Heart right ventricle (tissue), 16 donors: ENCODE measurements around the gene AKAP5. TPM values are rescaled to one million over a fixed set of nuclear protein-coding genes. Genes with fewer than 3 reads are reported as not detected.

Source experiments
- ATAC-seq, 8 donors: fragments of 200-7000 bp; cut with Tn5 transposase; one replicate each; pipeline ENCODE4 v1.9.1; 2020; ENCODE audit warnings: mild to moderate bottlenecking in 8 of 8, moderate library complexity in 8 of 8, moderate number of reproducible peaks in 1 of 8
- DNase-seq, 2 donors: peaks; one replicate each; pipeline ENCODE4 v3.0.0-alpha.2; 2020
- H3K27ac ChIP-seq, 10 donors: fragments of 200-600 bp; sonication (generic) in 2 of 10; one replicate each; pipeline versions ENCODE4 v1.5.0 to v1.8.0; 2020 to 2022; ENCODE audit warnings: mild to moderate bottlenecking in 3 of 10
- H3K27me3 ChIP-seq, 7 donors: fragments of 200-600 bp; one replicate each; pipeline ENCODE4 v1.8.0; 2021 to 2022; ENCODE audit warnings: mild to moderate bottlenecking in 2 of 7
- H3K36me3 ChIP-seq, 9 donors: fragments of 200-600 bp; sonication (generic) in 1 of 9; one replicate each; pipeline versions ENCODE4 v1.5.0 to v1.8.0; 2020 to 2022; ENCODE audit warnings: mild to moderate bottlenecking in 2 of 9
- H3K4me1 ChIP-seq, 9 donors: fragments of 200-600 bp; sonication (generic) in 1 of 9; one replicate each; pipeline versions ENCODE4 v1.5.0 to v1.8.0; 2020 to 2022; ENCODE audit warnings: mild to moderate bottlenecking in 4 of 9
- H3K4me3 ChIP-seq, 10 donors: fragments of 200-600 bp; sonication (generic) in 2 of 10; one replicate each; pipeline versions ENCODE4 v1.5.0 to v1.8.0; 2020 to 2022; ENCODE audit warnings: mild to moderate bottlenecking in 7 of 10, moderate library complexity in 2 of 10
- H3K9me3 ChIP-seq, 11 donors: fragments of 200-600 bp in 10 of 11; sonication (generic) in 2 of 11; one replicate each; pipeline versions ENCODE4 v1.5.0 to v1.8.0; 2013 to 2022; ENCODE audit warnings: mild to moderate bottlenecking in 2 of 11, control low read depth in 1 of 11, moderate library complexity in 1 of 11
- WGBS, 2 donors: extraction: QIAGEN DNeasy Blood & Tissue Kit; methylation state at CpG; one replicate each; pipeline ENCODE4 v1.1.7; 2013; ENCODE audit warnings: inconsistent platforms in 1 of 2; 5-methylcytosine and 5-hydroxymethylcytosine counted together
- intact Hi-C, 10 donors: fragments of 100-400 bp; cut with DNase I; formaldehyde crosslinking; loops; one replicate each; pipeline versions ENCODE4 v1.11.1 to v1.14.2; 2022
- polyA plus RNA-seq, 2 donors: library from polyadenylated mRNA; stranded (reverse); fragments of 200-250 nt; gene quantifications; one replicate each; pipeline ENCODE4 v1.2.3, GENCODE V29; 2013
- total RNA-seq, 10 donors: library from RNA; stranded (reverse); fragmentation: NEBNext Ultra II Directional in 3 of 10; extraction: Animal tissue kit (Norgen Biotek cat#: 25700) in 3 of 10; gene quantifications; one replicate each; pipeline versions ENCODE4 v1.2.1 to v1.2.4, GENCODE V29; 2021 to 2023
- TF ChIP-seq, protein P1 (sequence below), 9 donors: fragments of 200-600 bp; sonication (generic) in 2 of 9; IDR thresholded peaks; one replicate each; pipeline versions ENCODE4 v1.5.0 to v1.8.0; 2021 to 2022; ENCODE audit warnings: antibody characterized with exemption in 9 of 9, mild to moderate bottlenecking in 5 of 9, moderate library complexity in 1 of 9
- donor health status: Arrhythmogenic right ventricular cardiomyopathy.
- donor health status: ischemic (EF 13 %, LVEDD 7.1; RV severe dilation, severe dysfunction).
- donor health status: healthy with polysubstance abuse.
- donor health status: DM: no; HTN: yes; CAD: no.
- donor health status: DM: no; HTN: no; CAD: no.
- donor health status: ischemic (EF 25% LVEDD 6.9; RV normal size, moderate dysfunction).
- donor health status: ischemic (EF 25% LVEDD 5.7; RV mildly dilated, moderate dysfunction).
- donor health status: healthy.
- donor health status: DM: yes; HTN: yes; CAD: no.
- donor health status: Ischemic cardiomyopathy.
- donor health status: ischemic (EF 35%, LVEDD 5.7; RV mildly dilated, moderate dysfunction).
- donor health status: nonischemic (EF 11% LVEDD 7.7; RV severe dilation, severe dysfunction).
- donor health status: DM: yes; HTN: yes; CAD: no.
- donor health status: PGD.
- donor health status: ischemic (EF 29% LVEDD 5.4; RV normal size, mild dysfunction).
- donor health status: nonischemic (EF 23%, LVEDD 6.1; RV moderate dilation, normal function).

The AKAP5 gene
- total and polyA plus RNA-seq, 12 donors = 0.07 to 0.51 (median 0.17) TPM

- Histone ChIP-seq H3K27ac (peak overlapping the region in 1 of 10 donors; percentile 8), H3K36me3 (peaks cover 0 to 42% (median under 1%) of the 10 kb centered on the region in 9 donors), H3K27me3 (no peaks in the 10 kb centered on the region), H3K4me3 (no peak overlapping the region), H3K4me1 (peaks cover 0 to 59% (median 26%) of the 10 kb centered on the region in 9 donors), H3K9me3 (no peaks in the 10 kb centered on the region)
- TF ChIP-seq, protein P1, sequence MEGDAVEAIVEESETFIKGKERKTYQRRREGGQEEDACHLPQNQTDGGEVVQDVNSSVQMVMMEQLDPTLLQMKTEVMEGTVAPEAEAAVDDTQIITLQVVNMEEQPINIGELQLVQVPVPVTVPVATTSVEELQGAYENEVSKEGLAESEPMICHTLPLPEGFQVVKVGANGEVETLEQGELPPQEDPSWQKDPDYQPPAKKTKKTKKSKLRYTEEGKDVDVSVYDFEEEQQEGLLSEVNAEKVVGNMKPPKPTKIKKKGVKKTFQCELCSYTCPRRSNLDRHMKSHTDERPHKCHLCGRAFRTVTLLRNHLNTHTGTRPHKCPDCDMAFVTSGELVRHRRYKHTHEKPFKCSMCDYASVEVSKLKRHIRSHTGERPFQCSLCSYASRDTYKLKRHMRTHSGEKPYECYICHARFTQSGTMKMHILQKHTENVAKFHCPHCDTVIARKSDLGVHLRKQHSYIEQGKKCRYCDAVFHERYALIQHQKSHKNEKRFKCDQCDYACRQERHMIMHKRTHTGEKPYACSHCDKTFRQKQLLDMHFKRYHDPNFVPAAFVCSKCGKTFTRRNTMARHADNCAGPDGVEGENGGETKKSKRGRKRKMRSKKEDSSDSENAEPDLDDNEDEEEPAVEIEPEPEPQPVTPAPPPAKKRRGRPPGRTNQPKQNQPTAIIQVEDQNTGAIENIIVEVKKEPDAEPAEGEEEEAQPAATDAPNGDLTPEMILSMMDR (IDR thresholded peaks at IDR 0.05) = no peak
- DNase-seq = no peak
- no peak for ATAC-seq
- intact Hi-C loops = no loop called here
Measured at GRCh38 chr14:64495252-64495651, 30.0 kb downstream of the AKAP5 start.

GRCh38 chr14:64496764-64497163, 31.5 kb downstream of the AKAP5 start:
- intact Hi-C loops = no loop called here
- no peak overlapping the region for H3K4me3 ChIP-seq
- H3K36me3 ChIP-seq = peaks cover 0 to 38% (median 0%) of the 10 kb centered on the region in 9 donors
- peak overlapping the region in 4 of 10 donors; percentile 47 to 78 (median 72) for H3K27ac ChIP-seq
- TF ChIP-seq, protein P1 (IDR thresholded peaks at IDR 0.05) = no peak
- no peaks in the 10 kb centered on the region for H3K9me3 ChIP-seq
- peaks cover 2 to 66% (median 34%) of the 10 kb centered on the region in 9 donors for H3K4me1 ChIP-seq
- ATAC-seq (no peak), DNase-seq (no peak)
- H3K27me3 ChIP-seq = no peaks in the 10 kb centered on the region

DNA sequence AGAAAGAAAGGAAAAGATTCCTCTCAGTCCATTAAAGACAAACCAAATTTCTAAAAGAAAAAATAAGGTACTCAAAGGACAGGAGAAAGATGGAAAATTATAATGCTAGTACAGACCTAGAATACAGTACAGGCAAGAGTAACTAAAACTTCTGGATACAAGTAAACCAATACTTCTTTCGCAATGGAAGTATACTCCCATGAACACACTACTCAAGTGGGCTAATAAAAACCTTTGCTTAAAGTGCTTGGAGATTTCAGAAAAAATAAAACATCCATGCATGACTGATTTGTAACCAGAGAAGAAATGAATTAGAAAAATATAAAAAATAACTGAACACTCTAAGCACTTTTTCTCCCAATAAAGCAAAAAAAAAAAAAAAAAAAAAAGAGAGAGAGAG, 34.8 kb downstream of the AKAP5 start:
- intact Hi-C loops = loop anchor here in 1 of 10 donors (10.0 kb wide), 1 partner anchor 155 kb away; no protein-coding TSS in a partner anchor
- Histone ChIP-seq H3K27me3 (no peaks in the 10 kb centered on the region), H3K4me3 (no peak overlapping the region), H3K9me3 (no peaks in the 10 kb centered on the region), H3K27ac (peak overlapping the region in 5 of 10 donors; percentile 41 to 100 (median 98)), H3K4me1 (peaks cover 5 to 64% (median 34%) of the 10 kb centered on the region in 9 donors), H3K36me3 (peaks cover 0 to 20% (median 0%) of the 10 kb centered on the region in 9 donors)
- DNase-seq (no peak), ATAC-seq (no peak)
- TF ChIP-seq, protein P1 (IDR thresholded peaks at IDR 0.05) = no peak
- WGBS, 2 donors = 91 to 94% methylated on average over 1 of the region's 1 CpG

- WGBS, 2 donors = 40 to 44% methylated on average over 8 of the region's 8 CpGs
- peaks cover 5 to 74% (median 45%) of the 10 kb centered on the region in 9 donors for H3K4me1 ChIP-seq
- TF ChIP-seq, protein P1 (IDR thresholded peaks at IDR 0.05) = peak in 2 of 9 donors; percentile 7 to 33
- peak overlapping the region; percentile 47 to 100 (median 99) for H3K27ac ChIP-seq
- peaks cover 0 to 11% (median 0%) of the 10 kb centered on the region in 9 donors for H3K36me3 ChIP-seq
- DNase-seq (peak; percentile 38 to 60), ATAC-seq (peak in 3 of 8 donors; percentile 8 to 28 (median 25))
- no peaks in the 10 kb centered on the region for H3K9me3 ChIP-seq
- intact Hi-C loops = loop anchor here in 1 of 10 donors (10.0 kb wide), 1 partner anchor 157 kb away; no protein-coding TSS in a partner anchor
- H3K27me3 ChIP-seq = no peaks in the 10 kb centered on the region
- peak overlapping the region in 9 of 10 donors; percentile 8 to 97 (median 78) for H3K4me3 ChIP-seq
Measured at GRCh38 chr14:64501411-64502171, 36.3 kb downstream of the AKAP5 start.
